CD4-positive, alpha-beta T cell treated with Interleukin-6 for 4 hours (primary cell): ENCODE data around the gene ENOPH1.
A peak's percentile ranks its signal among the peaks of the same experiment; 100 is the strongest.
"Not testable (repeated sequence)": the region's sequence is repeated elsewhere in the genome, so short reads cannot be mapped to it uniquely, and the experiment has no call there.

ENCODE experiments used
- DNase-seq: peaks from one replicate; pipeline ENCODE4 v3.0.0-alpha.2; 2020; ENCODE audit warnings: mixed read lengths

The ENOPH1 gene

GRCh38 chr4:82428969-82429727 is 1.2 kb upstream of the ENOPH1 start:
- DNase-seq, result peak; percentile 93

- peak; percentile 84 for DNase-seq
These were observed 630 bp upstream of the ENOPH1 start for GRCh38 chr4:82429728-82430192.

GRCh38 chr4:82430964-82431745 is 765 bp downstream of the ENOPH1 start:
- peak; percentile 58 for DNase-seq

DNA sequence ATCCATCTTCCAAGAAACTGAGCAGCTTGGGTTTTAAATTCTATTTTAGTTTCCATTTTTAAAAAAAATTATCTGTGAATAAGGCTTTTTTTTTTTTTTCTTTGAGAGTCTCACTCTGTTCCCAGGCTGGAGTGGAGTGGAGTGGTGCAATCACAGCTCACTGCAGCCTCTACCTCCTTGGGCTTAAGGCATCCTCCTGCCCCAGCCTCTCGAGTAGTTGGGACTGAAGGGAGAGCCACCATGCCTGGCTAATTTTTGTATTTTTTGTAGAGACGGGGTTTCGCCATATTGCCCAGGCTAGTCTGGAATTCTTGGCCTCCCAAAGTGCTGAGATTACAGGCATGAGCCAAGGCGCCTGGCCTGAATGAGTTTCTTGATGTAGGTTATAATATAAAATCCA is 1.4 kb downstream of the ENOPH1 start:
- DNase-seq, result no peak

GRCh38 chr4:82432596-82432995 is 2.2 kb downstream of the ENOPH1 start:
- DNase-seq, result no peak

- DNase-seq, result no peak
These were observed 3.4 kb downstream of the ENOPH1 start for GRCh38 chr4:82433791-82434190.

DNA sequence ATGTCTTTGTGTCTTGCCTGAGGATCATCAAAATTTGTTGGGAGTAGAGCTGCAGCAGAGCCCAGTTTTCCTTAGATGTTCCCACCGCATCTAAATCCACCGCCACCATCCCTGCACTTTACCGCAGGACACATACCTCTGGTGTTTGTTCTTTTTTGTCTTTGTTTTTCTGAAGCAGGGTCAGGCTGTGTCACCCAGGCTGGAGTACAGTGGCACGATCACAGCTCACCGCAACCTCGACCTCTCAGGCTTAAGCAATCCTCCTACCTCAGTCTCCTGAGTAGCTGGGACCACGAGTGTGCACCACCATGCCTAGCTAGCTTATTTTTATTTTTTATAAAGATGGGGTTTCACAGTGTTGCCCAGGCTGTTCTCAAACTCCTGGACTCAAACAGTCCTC is 4.6 kb downstream of the ENOPH1 start:
- DNase-seq, result no peak

DNA sequence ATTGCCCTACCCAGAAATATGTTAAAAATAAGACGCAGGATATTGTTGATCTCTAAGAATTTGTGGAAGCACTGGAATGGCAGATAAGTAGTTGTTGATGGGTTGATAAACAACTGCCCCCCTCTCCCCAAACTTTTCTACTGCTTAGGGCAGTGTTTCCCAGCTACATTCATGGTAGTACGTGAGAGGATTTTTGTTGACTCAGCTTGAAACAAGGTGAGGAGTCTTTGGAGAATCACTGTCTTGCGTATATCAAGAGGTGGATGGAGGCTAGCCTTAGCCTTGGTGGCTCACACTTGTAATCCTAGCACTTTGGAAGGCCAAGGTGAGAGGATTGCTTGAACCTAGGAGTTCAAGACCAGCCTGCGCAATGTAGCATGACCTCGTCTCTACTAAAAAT is 5.7 kb downstream of the ENOPH1 start:
- no peak for DNase-seq

GRCh38 chr4:82436780-82437179 is 6.4 kb downstream of the ENOPH1 start:
- DNase-seq, result no peak

GRCh38 chr4:82437285-82438005 is 7.1 kb downstream of the ENOPH1 start:
- DNase-seq, result no peak

DNA sequence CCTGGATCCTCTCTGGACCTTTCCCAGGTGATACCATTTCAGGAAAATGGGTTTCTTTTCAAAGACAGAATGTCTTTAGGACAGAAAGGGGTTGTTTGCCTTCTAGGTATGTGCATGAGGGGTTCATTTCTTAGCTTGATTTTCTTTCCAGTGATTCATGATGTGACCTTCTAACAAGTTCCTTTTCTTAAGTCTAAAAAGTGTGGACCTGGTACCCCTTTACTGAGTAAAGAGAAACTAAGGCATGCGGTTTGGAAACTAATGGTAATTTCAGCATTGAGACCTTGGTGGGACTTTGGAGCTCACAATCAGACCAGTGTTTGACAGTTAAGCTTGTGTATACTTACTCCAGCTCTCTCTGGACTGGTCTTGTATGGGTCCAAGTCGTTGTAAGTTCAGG is 8.7 kb downstream of the ENOPH1 start:
- no peak for DNase-seq

- DNase-seq, result no peak
These were observed 17.5 kb downstream of the ENOPH1 start for GRCh38 chr4:82447886-82448285.

DNA sequence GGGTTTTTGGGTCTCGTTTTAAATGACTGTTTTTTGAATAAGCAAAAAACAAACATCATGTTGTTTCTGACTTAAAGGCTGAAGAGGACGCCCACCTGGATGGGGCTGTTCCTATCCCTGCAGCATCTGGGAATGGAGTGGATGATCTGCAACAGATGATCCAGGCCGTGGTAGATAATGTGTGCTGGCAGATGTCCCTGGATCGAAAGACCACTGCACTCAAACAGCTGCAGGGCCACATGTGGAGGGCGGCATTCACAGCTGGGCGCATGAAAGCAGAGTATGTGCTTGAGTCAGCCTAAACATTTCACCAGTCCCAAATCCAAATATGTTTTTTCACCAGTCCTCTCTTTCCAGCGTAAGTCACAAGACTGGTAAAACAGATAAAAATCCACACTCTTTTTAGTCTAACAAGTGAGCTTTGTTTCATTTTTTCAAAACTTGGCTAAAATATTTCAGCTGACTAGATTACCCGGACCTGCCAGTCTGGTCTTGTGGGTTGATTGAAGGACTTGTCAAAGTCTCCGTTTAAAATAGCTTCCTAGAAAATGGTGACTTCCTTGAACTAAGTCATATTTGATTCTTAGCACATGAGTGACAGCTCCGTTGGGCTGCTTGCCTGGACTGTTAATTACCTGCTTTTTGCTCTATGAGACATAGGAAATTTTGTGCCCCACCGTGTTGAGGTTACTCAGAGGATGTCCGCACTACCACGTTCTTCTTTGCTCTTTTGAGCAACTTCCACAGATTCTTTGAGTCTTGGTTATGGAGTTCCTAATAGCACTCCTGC is 20.8 kb downstream of the ENOPH1 start:
- DNase-seq, result no peak

- no peak for DNase-seq
These were observed 21.6 kb downstream of the ENOPH1 start for GRCh38 chr4:82452026-82452425.

DNA sequence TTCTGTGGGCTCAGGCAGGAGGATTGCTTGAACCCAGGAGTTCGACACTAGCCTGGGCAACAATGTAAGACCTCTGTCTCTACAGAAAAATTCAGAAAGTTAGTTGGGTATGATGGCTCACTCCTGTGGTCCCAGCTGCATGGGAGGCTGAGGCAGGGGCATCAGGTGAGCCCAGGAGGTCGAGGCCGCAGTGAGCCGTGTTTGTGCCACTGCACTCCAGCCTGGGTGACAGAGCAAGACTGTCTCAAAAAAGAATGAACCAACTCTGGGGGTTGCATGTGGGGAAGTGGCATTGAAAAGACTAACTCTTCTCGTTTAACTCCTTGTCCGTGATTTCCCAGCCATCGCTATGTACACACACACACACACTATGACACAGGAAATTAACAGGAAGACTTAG is 26.9 kb downstream of the ENOPH1 start:
- no peak for DNase-seq

DNA sequence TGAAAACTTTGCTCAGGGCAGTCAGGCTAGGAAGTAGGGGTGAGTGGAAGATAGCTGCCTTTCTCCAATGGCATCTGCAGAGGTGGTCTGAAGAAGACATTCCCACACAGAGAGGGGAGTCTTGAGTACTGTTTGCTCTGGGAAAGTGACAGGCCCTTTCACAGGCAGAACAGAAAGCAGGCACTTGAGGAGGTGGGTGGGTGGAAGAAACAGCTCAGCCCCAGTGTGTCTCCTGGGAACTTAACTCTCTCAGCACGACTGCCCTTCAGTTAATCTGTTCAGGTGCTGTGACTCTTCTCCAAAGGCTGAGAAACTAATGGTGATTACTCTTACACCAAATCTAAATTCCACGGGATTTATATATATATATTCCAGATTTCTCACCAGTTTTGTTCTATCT is 28.3 kb downstream of the ENOPH1 start:
- no peak for DNase-seq

GRCh38 chr4:82461710-82462109 is 31.3 kb downstream of the ENOPH1 start:
- no peak for DNase-seq

GRCh38 chr4:82462415-82462831 is 32.0 kb downstream of the ENOPH1 start:
- DNase-seq, result peak; percentile 89

- DNase-seq, result no peak
These were observed 32.8 kb downstream of the ENOPH1 start for GRCh38 chr4:82463221-82463620.

DNA sequence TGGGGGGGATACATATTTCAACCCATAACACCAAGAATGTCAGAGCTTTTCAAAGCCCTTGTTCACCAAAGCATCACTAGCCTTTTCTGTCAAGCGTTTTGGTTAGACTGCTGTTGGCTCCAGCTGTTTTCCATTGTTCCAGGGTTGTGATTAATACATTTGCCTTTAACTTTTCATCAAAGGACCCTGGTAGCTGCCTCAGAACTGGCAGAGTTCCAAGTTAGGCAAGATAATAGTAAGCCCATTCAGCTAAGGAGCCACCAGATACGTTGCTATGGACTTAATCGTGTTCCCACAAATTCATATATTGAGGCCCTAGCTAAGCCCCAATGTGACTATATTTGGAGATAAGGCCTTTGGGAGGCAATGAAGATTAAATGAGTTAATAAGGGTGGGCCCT is 37.1 kb downstream of the ENOPH1 start:
- DNase-seq, result no peak

- DNase-seq, result no peak
These were observed 39.5 kb downstream of the ENOPH1 start for GRCh38 chr4:82469791-82470345.

DNA sequence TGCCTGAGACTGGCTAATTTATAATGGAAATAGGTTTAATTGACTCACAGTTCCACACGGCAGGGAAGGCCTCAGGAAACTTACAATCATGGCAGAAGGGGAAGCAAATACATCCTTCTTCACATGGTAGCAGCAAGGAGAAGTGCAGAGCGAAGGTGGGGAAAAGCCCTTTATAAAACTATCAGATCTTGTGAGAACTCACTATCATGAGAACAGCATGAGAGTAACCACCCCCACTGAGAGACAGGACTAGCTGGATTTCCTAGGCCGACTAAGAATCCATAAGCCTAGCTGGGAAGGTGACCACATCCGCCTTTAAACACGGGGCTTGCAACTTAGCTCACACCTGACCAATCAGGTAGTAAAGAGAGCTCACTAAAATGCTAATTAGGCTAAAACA is 42.7 kb downstream of the ENOPH1 start:
- not testable (repeated sequence) for DNase-seq
